K562 (cell line): ENCODE data around the gene SACM1L. TPM values are rescaled to one million over a fixed set of nuclear protein-coding genes. Genes with fewer than 3 reads are reported as not detected.

Experiments used
- ATAC-seq: fragments of 200-7000 bp; cut with Tn5 transposase; 3 replicates; pipeline ENCODE4 v1.9.1; 2020; ENCODE audit warnings: moderate library complexity
- BruUV-seq: library from RNA; stranded (reverse); fragments of 400-500 nt; replicated peaks from 2 replicates; lab custom pipeline; 2021; lab: Mats Ljungman, UMichigan
- CTCF ChIA-PET: fragments of 300-600 bp; formaldehyde crosslinking; extraction: SDS; loops from one replicate; lab custom pipeline; 2021; ENCODE audit warnings: low intra/inter-chr PET ratio; lab: Yijun Ruan, JAX
- POLR2A ChIA-PET: fragments of 300-600, 350-650 bp; sonication (Branson Sonifier 250); formaldehyde crosslinking; extraction: SDS; loops from one replicate; lab custom pipeline; 2021; ENCODE audit warnings: antibody characterized with exemption, inconsistent platforms; lab: Yijun Ruan, JAX
- DNase-seq, 4 experiments: peaks; one replicate each; pipeline versions ENCODE4 v3.0.0 to v3.0.0-alpha.2; 2011 to 2018; ENCODE audit warnings: low spot score in 3 of 4, mixed read lengths in 3 of 4; ENCODE audit errors: extremely low read depth in 1 of 4
- FAIRE-seq: peaks from 2 replicates; lab custom pipeline; 2011; peaks lifted over from hg19 to GRCh38; lab: Jason Lieb, UNC
- H2AFZ ChIP-seq: 2 replicates; pipeline ENCODE4 v1.6.0; 2011; ENCODE audit warnings: low read depth, low read length, control low read depth, inconsistent platforms
- H3K27ac ChIP-seq: fragments of 200-600 bp; 3 replicates; pipeline ENCODE4 v1.8.0; 2011; ENCODE audit warnings: low read depth, mild to moderate bottlenecking, control low read depth, inconsistent platforms, low read length, moderate library complexity, mixed read lengths; ENCODE audit errors: extremely low read depth
- H3K27me3 ChIP-seq, 2 experiments: fragments of 300-600 bp in 1 of 2; 2 replicates in 1 of 2; 3 replicates in 1 of 2; pipeline versions ENCODE4 v1.6.0 to v1.8.0; 2011; ENCODE audit warnings: inconsistent platforms in 2 of 2, low read length in 2 of 2, mild to moderate bottlenecking in 1 of 2, mixed read lengths in 1 of 2, moderate library complexity in 1 of 2; ENCODE audit not compliant: control insufficient read depth in 2 of 2, insufficient read depth in 2 of 2
- H3K36me3 ChIP-seq: fragments of 300-600 bp; 3 replicates; pipeline ENCODE4 v1.8.0; 2011; ENCODE audit warnings: mild to moderate bottlenecking, low read length, inconsistent platforms; ENCODE audit not compliant: control insufficient read depth, insufficient read depth
- H3K4me1 ChIP-seq, 2 experiments: fragments of 200-600 bp in 1 of 2; replicated peaks in 1 of 2; 2 replicates in 1 of 2; 3 replicates in 1 of 2; pipeline versions ENCODE4 v1.5.1 to v1.8.0; 2011; ENCODE audit warnings: inconsistent platforms in 2 of 2, low read length in 2 of 2, mild to moderate bottlenecking in 1 of 2, mixed read lengths in 1 of 2, moderate library complexity in 1 of 2; ENCODE audit not compliant: control insufficient read depth in 2 of 2, insufficient read depth in 2 of 2
- H3K4me2 ChIP-seq: 2 replicates; pipeline ENCODE4 v1.6.1; 2011; ENCODE audit warnings: low read length, control low read depth, inconsistent platforms, mixed read lengths; ENCODE audit not compliant: insufficient read depth
- H3K4me3 ChIP-seq: fragments of 200-600 bp; sonication (generic), shearing (Covaris generic); 2 replicates; pipeline ENCODE4 v1.5.1; 2016; ENCODE audit warnings: control low read depth, inconsistent platforms
- H3K79me2 ChIP-seq: fragments of 200-600 bp; 3 replicates; pipeline ENCODE4 v1.8.0; 2011; ENCODE audit warnings: low read length, inconsistent platforms; ENCODE audit not compliant: control insufficient read depth, insufficient read depth
- H3K9ac ChIP-seq, 2 experiments: 2 replicates each; pipeline versions ENCODE4 v1.6.0 to v1.6.1; 2011; ENCODE audit warnings: low read depth in 2 of 2, low read length in 2 of 2, control low read depth in 1 of 2, inconsistent platforms in 1 of 2, mild to moderate bottlenecking in 1 of 2, mixed read lengths in 1 of 2; ENCODE audit not compliant: insufficient read depth in 1 of 2
- H3K9me1 ChIP-seq: one replicate; pipeline ENCODE4 v1.6.0; 2011; ENCODE audit warnings: inconsistent platforms, mild to moderate bottlenecking, low read length, moderate library complexity; ENCODE audit not compliant: control insufficient read depth, insufficient read depth
- H3K9me3 ChIP-seq: replicated peaks from 2 replicates; pipeline ENCODE4 v1.5.1; 2011; ENCODE audit warnings: low read depth, low read length, inconsistent platforms; ENCODE audit not compliant: control insufficient read depth, insufficient read depth
- H4K20me1 ChIP-seq: replicated peaks from 2 replicates; pipeline ENCODE4 v1.6.1; 2011; ENCODE audit warnings: low read length, inconsistent platforms, mixed read lengths; ENCODE audit not compliant: control insufficient read depth, insufficient read depth
- ARID2 ChIP-seq: fragments of 450-650 bp; IDR thresholded peaks from 2 replicates; pipeline ENCODE4 v1.6.1; 2017; ENCODE audit warnings: antibody characterized with exemption, mild to moderate bottlenecking
- CTBP1 ChIP-seq: fragments of 450-650 bp; IDR thresholded peaks from 2 replicates; pipeline ENCODE4 v1.6.1; 2016; ENCODE audit warnings: borderline replicate concordance
- ILF3 ChIP-seq: fragments of 450-650 bp; IDR thresholded peaks from 2 replicates; pipeline ENCODE4 v1.6.1; 2018; ENCODE audit warnings: antibody characterized with exemption, mild to moderate bottlenecking, moderate library complexity, borderline replicate concordance
- NR2C2 ChIP-seq, 2 experiments: fragments of 200-800 bp in 1 of 2; sonication (Bioruptor generic) in 1 of 2; sonication (generic) in 1 of 2; formaldehyde crosslinking in 1 of 2; IDR thresholded peaks; 2 replicates each; pipeline versions ENCODE4 v1.6.1 to v1.8.0; 2016 to 2022; ENCODE audit warnings: mild to moderate bottlenecking in 1 of 2, missing compliant biosample characterization in 1 of 2, missing genetic modification characterization in 1 of 2, missing genetic modification reagents in 1 of 2
- POLR2AphosphoS2 ChIP-seq: IDR thresholded peaks from 2 replicates; pipeline ENCODE4 v1.6.1; 2012; ENCODE audit warnings: low read length, improper control_type of control experiment
- RB1 ChIP-seq: fragments of 450-650 bp; IDR thresholded peaks from 2 replicates; pipeline ENCODE4 v1.6.1; 2017; ENCODE audit warnings: low read depth, mild to moderate bottlenecking
- TFAM ChIP-seq: fragments of 250-450 bp; sonication (Bioruptor Pico); conservative IDR thresholded peaks from 2 replicates; pipeline ENCODE4 v1.5.0; 2021; ENCODE audit warnings: mild to moderate bottlenecking, moderate library complexity
- WGBS: fragments of 100-300 bp; shearing (Covaris generic); methylation state at CpG from one replicate; pipeline ENCODE4 v1.1.6; 2016; ENCODE audit warnings: low coverage, mixed read lengths; ENCODE audit not compliant: insufficient coverage; ENCODE audit errors: missing lambda C conversion rate; 5-methylcytosine and 5-hydroxymethylcytosine counted together
- in situ Hi-C: fragments of 300-500 bp; cut with MboI; formaldehyde crosslinking; loops from 4 replicates; pipeline ENCODE4 v1.15.0; 2018; ENCODE audit warnings: inconsistent platforms, mixed read lengths
- intact Hi-C: fragments of 100-400 bp; cut with micrococcal nuclease; formaldehyde crosslinking; loops from 2 replicates; pipeline ENCODE4 v1.14.2; 2022
- polyA plus RNA-seq, 8 experiments: library from polyadenylated mRNA; depleted of rRNA in 4 of 8; stranded (reverse) in 5 of 8; unstranded in 3 of 8; fragments of >200 nt; fragmentation: Nextera tagmentation in 2 of 8; fragmentation: Illumina TruSeq in 1 of 8; extraction: Ambion mirVana in 2 of 8; extraction: Trizol in 1 of 8; gene quantifications; 2 replicates each; pipeline versions ENCODE4 v1.2.1 to v1.2.3, GENCODE V29; 2011 to 2014; ENCODE audit warnings: inconsistent platforms in 1 of 8, missing spikeins in 1 of 8
- total RNA-seq, 7 experiments: library from RNA; depleted of rRNA in 6 of 7; stranded (reverse); fragments of >200 nt in 6 of 7; fragmentation: Illumina TruSeq in 2 of 7; extraction: Trizol in 2 of 7; gene quantifications; 2 replicates each; pipeline versions ENCODE4 v1.2.1 to v1.2.3, GENCODE V29; 2011 to 2021; ENCODE audit warnings: low replicate concordance in 1 of 7
- TF ChIP-seq, protein P1 (sequence below): fragments of 450-650 bp; formaldehyde crosslinking; IDR thresholded peaks from 2 replicates; pipeline ENCODE4 v1.4.0; 2020; ENCODE audit warnings: mild to moderate bottlenecking, moderate library complexity
- TF ChIP-seq, protein P2 (sequence below): fragments of 450-650 bp; IDR thresholded peaks from 2 replicates; pipeline ENCODE4 v1.7.0; 2016; ENCODE audit warnings: borderline replicate concordance
- TF ChIP-seq, protein P3 (sequence below): fragments of 450-650 bp; IDR thresholded peaks from 2 replicates; pipeline ENCODE4 v1.6.1; 2016; ENCODE audit warnings: missing biosample characterization, missing genetic modification characterization
- TF ChIP-seq, protein P4 (sequence below), 2 experiments: IDR thresholded peaks in 1 of 2; conservative IDR thresholded peaks in 1 of 2; 2 replicates each; pipeline ENCODE4 v1.6.1; 2016; ENCODE audit warnings: low read depth in 2 of 2, mild to moderate bottlenecking in 1 of 2, missing compliant biosample characterization in 1 of 2, missing genetic modification characterization in 1 of 2, moderate library complexity in 1 of 2

The SACM1L gene
- total and polyA plus RNA-seq, 9 of the 15 experiments (the other 6 are each of a cell fraction or from before 2014, with no cell fraction given): 25.7 to 67.2 (median 40.3) TPM

DNA sequence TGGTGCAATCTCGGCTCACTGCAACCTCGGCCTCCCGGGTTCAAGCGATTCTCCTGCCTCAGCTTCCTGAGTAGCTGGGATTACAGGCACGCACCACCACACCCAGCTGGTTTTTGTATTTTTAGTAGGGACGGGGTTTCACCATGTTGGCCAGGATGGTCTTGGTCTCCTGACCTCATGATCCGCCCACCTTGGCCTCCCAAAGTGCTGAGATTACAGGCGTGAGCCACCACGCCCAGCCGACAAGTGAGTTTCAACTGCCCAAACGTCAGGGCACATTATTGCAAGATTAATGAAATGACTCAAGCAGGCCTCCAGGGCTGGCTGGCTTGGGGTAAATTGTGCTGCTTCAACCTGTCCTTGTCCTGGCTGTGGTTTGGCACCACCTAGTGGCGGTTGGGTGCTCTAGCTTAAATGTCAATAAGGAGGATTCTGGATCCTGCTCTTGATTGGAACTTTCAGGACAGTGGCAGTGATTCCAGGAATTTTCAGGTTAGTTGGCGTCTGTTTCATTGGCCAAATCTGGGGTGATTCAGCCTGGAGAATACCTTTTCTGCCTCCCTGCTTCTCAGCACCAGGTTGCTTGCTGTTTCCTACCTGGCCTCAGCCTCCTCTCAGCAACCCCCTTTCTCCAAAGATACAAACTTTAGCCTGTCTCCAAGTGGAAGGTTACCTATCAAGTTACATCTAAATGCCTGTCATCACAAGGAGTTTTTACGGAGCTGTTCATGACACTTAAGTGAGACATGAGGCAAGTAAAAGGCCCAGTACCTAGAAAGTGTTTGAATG is 32.4 kb upstream of the SACM1L start:
- H3K4me2 ChIP-seq: no peak overlapping the region
- DNase-seq (peak; percentile 86 to 96 (median 88)), FAIRE-seq (peak; percentile 95), ATAC-seq (peak; percentile 95)
- H3K9me3 ChIP-seq: no peaks in the 10 kb centered on the region
- WGBS: 28% methylated on average over 11 of the region's 14 CpGs
- peaks cover 9% of the 10 kb centered on the region for H3K36me3 ChIP-seq
- POLR2A ChIA-PET: interaction anchor here (0.6 to 1.3 kb wide), 8 partner anchors 12 to 326 kb away, joined by 3 to 4 read pairs (median 3); no protein-coding TSS in a partner anchor
- H3K4me3 ChIP-seq: no peak overlapping the region
- CTCF ChIA-PET: interaction anchor here (0.6 to 4.5 kb wide), 11 partner anchors 64 to 619 kb away, joined by 3 to 59 read pairs (median 4); partner anchors contain the start of gene TMEM158
- H3K9me1 ChIP-seq: no peaks in the 10 kb centered on the region
- H2AFZ ChIP-seq: no peak overlapping the region
- H3K4me1 ChIP-seq: 0 out of 5 replicates have a peak, but pooled peaks cover 0 to 3% of the 10 kb centered on the region in 2 experiments
- no TSS peak for BruUV-seq
- peaks cover 3% of the 10 kb centered on the region; the same call in 1 of the 2 replicates for H4K20me1 ChIP-seq
- H3K9ac ChIP-seq: no peak overlapping the region
- no peak overlapping the region for H3K27ac ChIP-seq
- peaks cover 7% of the 10 kb centered on the region; the same call in 2 of the 3 replicates for H3K79me2 ChIP-seq
- in situ Hi-C loops: loop anchor here (5.0 kb wide), 1 partner anchor 619 kb away; no protein-coding TSS in a partner anchor
- H3K27me3 ChIP-seq: no peaks in the 10 kb centered on the region
- intact Hi-C loops: loop anchor here (1.0 to 10.0 kb wide), 6 partner anchors 63 to 616 kb away; partner anchors contain the start of gene TMEM158
- TF ChIP-seq, protein P1, sequence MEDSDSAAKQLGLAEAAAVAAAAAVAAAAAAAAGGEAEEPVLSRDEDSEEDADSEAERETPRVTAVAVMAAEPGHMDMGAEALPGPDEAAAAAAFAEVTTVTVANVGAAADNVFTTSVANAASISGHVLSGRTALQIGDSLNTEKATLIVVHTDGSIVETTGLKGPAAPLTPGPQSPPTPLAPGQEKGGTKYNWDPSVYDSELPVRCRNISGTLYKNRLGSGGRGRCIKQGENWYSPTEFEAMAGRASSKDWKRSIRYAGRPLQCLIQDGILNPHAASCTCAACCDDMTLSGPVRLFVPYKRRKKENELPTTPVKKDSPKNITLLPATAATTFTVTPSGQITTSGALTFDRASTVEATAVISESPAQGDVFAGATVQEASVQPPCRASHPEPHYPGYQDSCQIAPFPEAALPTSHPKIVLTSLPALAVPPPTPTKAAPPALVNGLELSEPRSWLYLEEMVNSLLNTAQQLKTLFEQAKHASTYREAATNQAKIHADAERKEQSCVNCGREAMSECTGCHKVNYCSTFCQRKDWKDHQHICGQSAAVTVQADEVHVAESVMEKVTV (CRISPR knock-in tag): peak; percentile 93
- TF ChIP-seq ARID2 (peak; percentile 89), RB1 (peak; percentile 60; the same call in 1 of the 2 replicates), CTBP1 (peak; percentile 65; the same call in 1 of the 2 replicates), POLR2AphosphoS2 (no peak), ILF3 (no peak), NR2C2 (CRISPR knock-in tag; IDR thresholded peaks at IDR 0.05) (no peak), NR2C2 (tag; IDR thresholded peaks at IDR 0.05) (no peak), TFAM (no peak)
- TF ChIP-seq, protein P2, sequence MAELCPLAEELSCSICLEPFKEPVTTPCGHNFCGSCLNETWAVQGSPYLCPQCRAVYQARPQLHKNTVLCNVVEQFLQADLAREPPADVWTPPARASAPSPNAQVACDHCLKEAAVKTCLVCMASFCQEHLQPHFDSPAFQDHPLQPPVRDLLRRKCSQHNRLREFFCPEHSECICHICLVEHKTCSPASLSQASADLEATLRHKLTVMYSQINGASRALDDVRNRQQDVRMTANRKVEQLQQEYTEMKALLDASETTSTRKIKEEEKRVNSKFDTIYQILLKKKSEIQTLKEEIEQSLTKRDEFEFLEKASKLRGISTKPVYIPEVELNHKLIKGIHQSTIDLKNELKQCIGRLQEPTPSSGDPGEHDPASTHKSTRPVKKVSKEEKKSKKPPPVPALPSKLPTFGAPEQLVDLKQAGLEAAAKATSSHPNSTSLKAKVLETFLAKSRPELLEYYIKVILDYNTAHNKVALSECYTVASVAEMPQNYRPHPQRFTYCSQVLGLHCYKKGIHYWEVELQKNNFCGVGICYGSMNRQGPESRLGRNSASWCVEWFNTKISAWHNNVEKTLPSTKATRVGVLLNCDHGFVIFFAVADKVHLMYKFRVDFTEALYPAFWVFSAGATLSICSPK: no peak
- TF ChIP-seq, protein P3, sequence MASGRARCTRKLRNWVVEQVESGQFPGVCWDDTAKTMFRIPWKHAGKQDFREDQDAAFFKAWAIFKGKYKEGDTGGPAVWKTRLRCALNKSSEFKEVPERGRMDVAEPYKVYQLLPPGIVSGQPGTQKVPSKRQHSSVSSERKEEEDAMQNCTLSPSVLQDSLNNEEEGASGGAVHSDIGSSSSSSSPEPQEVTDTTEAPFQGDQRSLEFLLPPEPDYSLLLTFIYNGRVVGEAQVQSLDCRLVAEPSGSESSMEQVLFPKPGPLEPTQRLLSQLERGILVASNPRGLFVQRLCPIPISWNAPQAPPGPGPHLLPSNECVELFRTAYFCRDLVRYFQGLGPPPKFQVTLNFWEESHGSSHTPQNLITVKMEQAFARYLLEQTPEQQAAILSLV (tag): no peak
- TF ChIP-seq, protein P4, sequence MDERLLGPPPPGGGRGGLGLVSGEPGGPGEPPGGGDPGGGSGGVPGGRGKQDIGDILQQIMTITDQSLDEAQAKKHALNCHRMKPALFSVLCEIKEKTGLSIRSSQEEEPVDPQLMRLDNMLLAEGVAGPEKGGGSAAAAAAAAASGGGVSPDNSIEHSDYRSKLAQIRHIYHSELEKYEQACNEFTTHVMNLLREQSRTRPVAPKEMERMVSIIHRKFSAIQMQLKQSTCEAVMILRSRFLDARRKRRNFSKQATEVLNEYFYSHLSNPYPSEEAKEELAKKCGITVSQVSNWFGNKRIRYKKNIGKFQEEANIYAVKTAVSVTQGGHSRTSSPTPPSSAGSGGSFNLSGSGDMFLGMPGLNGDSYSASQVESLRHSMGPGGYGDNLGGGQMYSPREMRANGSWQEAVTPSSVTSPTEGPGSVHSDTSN (CRISPR knock-in tag; IDR thresholded peaks at IDR 0.05; ENCODE audit: low read depth): no peak
- TF ChIP-seq, protein P4 (tag; conservative IDR thresholded peaks at IDR 0.05; ENCODE audit: low read depth): peak; percentile 82
